ENCODE results near the gene ODF4. TPM values are rescaled to one million over a fixed set of nuclear protein-coding genes. Genes with fewer than 3 reads are reported as not detected.
"Not testable (repeated sequence)": the region's sequence is repeated elsewhere in the genome, so short reads cannot be mapped to it uniquely, and the experiment has no call there.

The ODF4 gene
- total RNA-seq, 1 donor from 2014 or later = not detected

DNA sequence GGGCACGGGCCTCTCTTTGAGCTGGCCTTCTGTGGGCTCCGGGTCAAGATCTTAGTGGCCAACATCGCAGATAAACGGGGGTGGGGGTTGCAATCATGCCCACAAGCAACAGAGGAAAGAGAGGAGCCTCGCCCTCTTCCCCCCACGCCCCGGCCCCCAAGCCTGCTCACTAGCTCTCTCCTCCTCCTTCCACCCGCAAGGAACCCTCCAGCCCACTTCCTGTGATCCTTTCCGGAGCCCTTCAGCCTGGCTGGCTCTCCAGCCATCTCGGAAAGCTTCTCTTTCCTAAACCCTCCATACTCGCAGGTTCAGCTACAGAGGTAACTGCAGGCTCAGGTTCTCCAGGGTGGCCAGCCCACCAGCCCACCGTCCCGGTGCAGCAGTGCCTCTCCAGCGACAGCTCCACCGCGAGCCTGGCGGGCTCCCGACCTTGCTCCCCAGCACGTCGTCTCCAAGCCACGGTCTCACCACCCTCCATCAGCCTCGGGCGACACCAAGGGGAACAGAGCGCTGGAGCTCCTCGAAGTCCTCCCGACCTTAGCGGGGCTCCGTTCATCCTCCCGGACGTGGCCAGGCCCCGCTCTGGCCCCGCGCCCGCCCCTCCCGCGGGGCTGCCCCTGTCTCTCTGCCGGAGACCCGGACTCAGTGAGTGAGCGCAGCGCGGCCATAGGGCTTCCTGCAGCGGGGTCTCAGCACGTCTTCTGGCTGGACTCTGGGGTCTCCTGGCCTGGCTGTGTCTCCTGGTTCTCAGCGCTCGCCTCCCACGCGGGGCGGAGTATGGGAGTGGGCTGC is 12.9 kb upstream of the ODF4 start:
- DNase-seq (ENCODE audit: low spot score) = peak; percentile 62

GRCh38 chr17:8327303-8327649 is 12.4 kb upstream of the ODF4 start:
- no peak for DNase-seq (ENCODE audit: low spot score)

- no peak for DNase-seq (ENCODE audit: low spot score)
These were observed 7.5 kb upstream of the ODF4 start for GRCh38 chr17:8332128-8332527.

DNA sequence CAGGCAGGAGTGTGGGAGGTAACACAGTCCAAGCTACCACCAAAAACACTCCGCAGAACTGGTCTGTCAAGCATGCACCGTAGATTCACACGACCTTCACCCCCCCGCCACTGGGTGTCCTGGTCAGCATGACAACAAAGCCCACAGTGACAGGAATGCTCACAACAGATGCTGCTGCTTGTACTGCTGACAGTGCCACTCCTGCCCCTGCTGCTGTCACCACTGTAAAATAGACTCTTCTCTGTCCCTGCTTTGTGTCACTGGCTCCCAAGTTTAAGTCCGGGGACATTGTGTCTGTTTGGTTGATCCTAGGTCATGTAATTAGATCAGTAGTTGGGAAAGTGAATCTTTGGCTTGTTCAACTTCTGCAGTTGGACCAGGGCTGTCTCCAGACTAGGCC is 7.0 kb upstream of the ODF4 start:
- no peak for DNase-seq (ENCODE audit: low spot score)

DNA sequence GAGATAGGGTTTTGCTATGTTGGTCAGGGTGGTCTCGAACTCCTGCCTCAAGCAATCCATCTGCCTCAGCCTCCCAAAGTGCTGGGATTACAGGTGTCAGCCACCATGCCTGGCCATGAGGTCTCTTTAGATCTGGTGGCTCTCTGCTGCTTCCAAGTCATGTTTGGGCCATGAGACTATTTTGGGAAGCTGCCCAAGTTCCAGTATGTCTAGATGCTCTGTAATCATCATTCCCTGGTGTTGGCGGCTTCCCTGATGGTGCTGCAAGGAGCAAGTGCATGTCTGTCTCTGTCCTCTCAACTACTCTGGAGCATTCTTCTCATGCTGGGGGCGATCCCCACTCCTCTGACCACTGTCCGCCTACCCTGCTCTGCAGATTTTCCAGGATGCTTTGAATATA is 6.4 kb upstream of the ODF4 start:
- DNase-seq (ENCODE audit: low spot score) = no peak

- no peak for DNase-seq (ENCODE audit: low spot score)
These were observed 1.6 kb upstream of the ODF4 start for GRCh38 chr17:8337802-8338752.

- no peak for DNase-seq (ENCODE audit: low spot score)
These were observed 893 bp upstream of the ODF4 start for GRCh38 chr17:8338753-8339140.

DNA sequence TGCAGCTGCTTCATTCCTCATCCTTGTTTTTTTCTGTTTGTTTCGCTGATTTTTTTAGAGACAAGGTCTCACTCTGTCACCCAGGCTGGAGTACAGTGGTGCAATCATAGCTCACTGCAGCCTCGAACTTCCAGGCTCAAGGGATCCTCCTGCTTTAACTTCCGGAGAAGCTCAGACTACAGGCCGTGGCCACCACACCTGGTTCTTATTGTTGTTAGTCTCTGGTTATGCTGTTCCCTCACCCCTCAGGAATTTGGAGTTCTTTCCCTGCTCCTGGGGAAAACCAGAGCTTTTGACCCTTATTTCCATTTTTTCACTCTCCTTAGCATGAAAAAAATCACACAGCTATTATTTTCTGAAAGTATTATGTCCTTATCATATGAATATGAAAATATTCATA is 1.8 kb downstream of the ODF4 start:
- DNase-seq (ENCODE audit: low spot score) = no peak

- no peak for DNase-seq (ENCODE audit: low spot score)
These were observed 5.5 kb downstream of the ODF4 start for GRCh38 chr17:8345052-8345690.

- DNase-seq (ENCODE audit: low spot score) = no peak
These were observed 6.5 kb downstream of the ODF4 start for GRCh38 chr17:8345951-8346665.

DNA sequence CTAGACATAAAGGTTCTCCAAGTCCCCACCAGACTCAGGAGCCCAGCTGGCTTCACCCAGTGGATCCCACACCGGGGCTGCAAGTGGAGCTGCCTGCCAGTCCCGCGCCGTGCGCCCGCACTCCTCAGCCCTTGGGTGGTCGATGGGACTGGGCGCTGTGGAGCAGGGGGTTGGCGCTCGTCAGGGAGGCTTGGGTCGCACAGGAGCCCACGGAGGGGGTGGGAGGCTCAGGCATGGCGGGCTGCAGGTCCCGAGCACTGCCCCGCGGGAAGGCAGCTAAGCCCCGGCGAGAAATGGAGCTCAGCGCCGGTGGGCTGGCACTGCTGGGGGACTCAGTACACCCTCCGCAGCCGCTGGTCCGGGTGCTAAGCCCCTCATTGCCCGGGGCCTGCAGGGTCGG is 7.4 kb downstream of the ODF4 start:
- DNase-seq (ENCODE audit: low spot score) = not testable (repeated sequence)

- DNase-seq (ENCODE audit: low spot score) = no peak
These were observed 10.7 kb downstream of the ODF4 start for GRCh38 chr17:8350339-8350738.

- DNase-seq (ENCODE audit: low spot score) = no peak
These were observed 14.1 kb downstream of the ODF4 start for GRCh38 chr17:8353736-8354135.

DNA sequence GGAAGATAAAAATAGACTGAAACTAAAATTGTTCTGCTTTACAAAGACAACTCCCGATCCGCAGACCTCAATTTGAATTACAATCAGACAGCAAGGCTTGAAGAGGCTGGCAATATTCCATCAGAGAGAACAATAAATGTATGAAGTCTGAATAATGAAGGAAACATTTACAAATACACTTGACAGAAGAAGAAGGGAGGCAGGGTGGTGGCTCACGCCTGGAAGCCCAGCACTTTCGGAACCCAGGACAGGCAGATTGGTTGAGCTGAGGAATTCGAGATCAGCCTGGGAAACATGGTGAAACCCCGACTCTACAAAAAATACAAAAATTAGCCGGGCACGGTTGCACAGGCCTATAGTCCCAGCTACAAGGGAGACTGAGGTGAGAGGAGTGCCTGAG is 14.6 kb downstream of the ODF4 start:
- DNase-seq (ENCODE audit: low spot score) = no peak

DNA sequence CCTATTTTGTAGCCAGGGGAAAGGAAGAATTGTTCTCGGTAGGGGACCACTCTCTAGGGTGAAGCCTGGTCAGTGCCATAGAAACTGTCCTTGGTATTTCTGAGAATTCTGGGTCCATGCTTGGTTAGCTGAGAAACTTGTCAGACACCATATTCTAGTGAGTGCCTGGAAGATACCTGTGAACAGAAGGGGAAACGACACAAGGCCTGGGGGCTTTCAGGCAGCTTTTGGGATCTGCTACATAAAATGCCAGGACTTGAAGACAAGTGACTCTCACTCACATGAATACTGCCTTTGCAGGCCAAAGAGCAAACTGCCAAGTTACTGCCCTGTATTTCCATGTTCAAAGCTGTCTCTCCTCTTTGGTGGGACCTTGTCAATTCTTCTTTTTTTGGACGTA is 18.3 kb downstream of the ODF4 start:
- no peak for DNase-seq (ENCODE audit: low spot score)

- no peak for DNase-seq (ENCODE audit: low spot score)
These were observed 20.1 kb downstream of the ODF4 start for GRCh38 chr17:8359769-8360168.

- no peak for DNase-seq (ENCODE audit: low spot score)
These were observed 20.6 kb downstream of the ODF4 start for GRCh38 chr17:8360260-8360659.

DNA sequence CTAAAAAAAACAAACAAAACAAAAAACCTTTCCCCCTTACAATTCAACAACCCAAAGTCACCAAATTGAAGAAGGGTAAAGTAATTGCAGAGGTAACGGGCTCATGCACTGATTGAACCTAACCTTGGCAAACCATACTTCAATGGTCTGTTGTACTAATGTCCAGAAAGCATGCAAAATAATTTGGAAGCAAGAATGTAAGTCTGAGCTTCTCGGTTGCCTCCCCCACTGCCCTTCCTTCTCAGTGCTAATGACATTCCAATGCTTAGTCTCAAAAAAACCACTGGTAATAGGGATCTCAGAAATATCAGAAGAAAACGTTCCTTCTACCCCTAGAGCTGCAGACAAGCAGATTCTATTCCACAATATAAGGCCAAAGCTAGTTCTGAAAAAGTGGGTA is 21.1 kb downstream of the ODF4 start:
- DNase-seq (ENCODE audit: low spot score) = no peak

DNA sequence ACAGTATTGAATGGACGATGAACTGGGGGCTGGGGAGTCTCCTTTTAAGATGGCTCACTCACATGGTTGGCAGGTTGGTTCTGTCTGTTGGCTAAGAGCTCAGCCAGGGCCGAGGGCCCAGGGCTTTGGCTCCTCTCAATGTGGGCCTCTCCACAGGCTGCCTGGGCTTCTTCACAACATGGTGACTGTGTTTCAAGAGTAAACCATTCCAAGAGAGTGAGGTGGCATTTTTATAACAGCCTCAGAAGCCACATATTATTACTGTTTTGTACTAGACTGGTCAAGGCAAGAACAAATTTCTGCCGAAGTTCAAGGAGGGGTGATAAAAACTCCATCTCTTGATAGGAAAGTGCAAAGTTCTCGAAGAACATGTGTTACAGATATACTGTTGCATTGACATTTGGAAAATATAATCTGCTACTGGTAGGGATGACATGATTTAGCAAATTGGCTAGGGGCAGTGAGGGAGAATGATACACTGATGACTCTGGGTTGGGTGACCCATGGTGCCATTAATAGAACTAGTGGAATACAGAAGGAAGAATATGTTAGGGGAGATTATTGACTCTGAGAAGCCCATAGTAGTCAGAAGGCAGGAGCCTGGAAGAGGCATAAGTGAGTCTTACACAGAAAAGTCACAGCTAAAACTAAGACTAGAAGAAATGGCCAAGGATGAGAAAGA is 23.2 kb downstream of the ODF4 start:
- no peak for DNase-seq (ENCODE audit: low spot score)

DNA sequence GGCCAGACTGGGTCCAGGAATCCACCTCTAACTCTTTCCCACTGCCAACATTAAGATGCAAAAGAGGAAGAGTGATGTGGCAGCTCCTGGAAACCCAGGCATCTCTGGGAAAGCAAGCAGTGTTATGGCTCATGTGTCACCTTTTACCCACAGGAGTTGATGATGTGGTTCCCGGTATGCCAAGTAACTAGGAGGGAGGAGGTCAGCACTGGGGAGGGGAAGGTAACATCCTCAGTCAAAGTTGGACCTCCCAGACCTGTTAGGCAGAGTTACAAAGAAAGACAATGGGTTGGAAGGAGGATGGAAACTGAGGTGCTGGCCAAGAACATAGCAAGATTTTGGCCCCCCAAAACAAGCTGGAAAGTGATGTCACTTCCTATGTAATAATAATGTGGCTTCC is 25.5 kb downstream of the ODF4 start:
- no peak for DNase-seq (ENCODE audit: low spot score)

DNA sequence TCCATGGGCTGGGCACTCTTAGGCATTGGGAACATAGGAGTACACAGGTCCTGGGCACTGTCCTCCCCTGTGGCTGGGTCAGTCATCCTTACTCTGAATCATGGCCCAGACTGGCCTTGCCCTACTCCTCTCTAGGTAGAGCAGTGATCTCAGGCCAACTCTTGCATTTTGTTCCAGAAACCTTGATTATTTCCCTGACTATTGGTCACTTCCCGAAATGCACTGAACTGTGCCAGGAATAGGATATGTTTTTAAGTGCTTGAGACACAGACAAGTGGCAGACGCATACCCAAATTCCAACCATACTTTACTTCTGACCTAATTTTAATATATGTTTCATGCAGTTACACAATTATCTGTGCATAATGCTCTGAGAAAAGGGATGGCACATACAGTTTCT is 26.6 kb downstream of the ODF4 start:
- peak; percentile 75 for DNase-seq (ENCODE audit: low spot score)
